Measurements from ENCODE around the gene KSR2.
A peak's percentile ranks its signal among the peaks of the same experiment; 100 is the strongest.

Gene KSR2

GRCh38 chr12:117855165-117855564, 113.6 kb downstream of the KSR2 start:
- WGBS (ENCODE audit: extremely low coverage, insufficient coverage, insufficient read length) = no CpG with 5 or more reads among the region's 19 CpGs
- no peak overlapping the region for H2BK12ac ChIP-seq (ENCODE audit: low read length)
- H2AFZ ChIP-seq (ENCODE audit: insufficient read depth, low read length, poor library complexity) = no peak overlapping the region
- H3K4ac ChIP-seq (ENCODE audit: low read depth, low read length) = no peak overlapping the region
- H3K36me3 ChIP-seq (ENCODE audit: control insufficient read depth in 1 of 2, insufficient read depth in 2 of 2, low read length in 2 of 2) = no peaks in the 10 kb centered on the region
- no peak overlapping the region for H4K8ac ChIP-seq (ENCODE audit: low read depth, low read length)
- H4K91ac ChIP-seq (ENCODE audit: low read depth, low read length) = no peak overlapping the region
- H3K9me3 ChIP-seq (ENCODE audit: insufficient read depth, low read depth, low read length) = peaks cover 2% of the 10 kb centered on the region
- H3K4me3 ChIP-seq (ENCODE audit: low read depth, low read length) = no peak overlapping the region
- no peak overlapping the region for H4K12ac ChIP-seq (ENCODE audit: low read depth, low read length)
- H2BK120ac ChIP-seq (ENCODE audit: insufficient read depth, low read length, poor library complexity) = no peak overlapping the region
- no peak overlapping the region for H3K18ac ChIP-seq (ENCODE audit: low read length)
- no peak overlapping the region for H3K14ac ChIP-seq (ENCODE audit: low read length)
- H3K27ac ChIP-seq (ENCODE audit: low read depth, low read length) = no peak overlapping the region
- no peaks in the 10 kb centered on the region for H3K79me1 ChIP-seq (ENCODE audit: low read length)
- no peak overlapping the region for H3K23ac ChIP-seq (ENCODE audit: low read length)
- no peak overlapping the region for H3K4me2 ChIP-seq (ENCODE audit: low read length)
- no peak overlapping the region for H3K9ac ChIP-seq (ENCODE audit: low read length)
- no peaks in the 10 kb centered on the region for H3K27me3 ChIP-seq (ENCODE audit: insufficient read depth, low read length)
- no peaks in the 10 kb centered on the region for H3K79me2 ChIP-seq (ENCODE audit: control insufficient read depth, insufficient read depth, low read length, poor library complexity)
- no peak overlapping the region for H2BK5ac ChIP-seq (ENCODE audit: low read depth, low read length, poor library complexity)
- H2AK5ac ChIP-seq (ENCODE audit: low read length) = no peak overlapping the region
- H3K4me1 ChIP-seq (ENCODE audit: control insufficient read depth in 1 of 2, insufficient read depth in 2 of 2, low read length in 2 of 2) = no peaks in the 10 kb centered on the region
- DNase-seq = no peak

DNA sequence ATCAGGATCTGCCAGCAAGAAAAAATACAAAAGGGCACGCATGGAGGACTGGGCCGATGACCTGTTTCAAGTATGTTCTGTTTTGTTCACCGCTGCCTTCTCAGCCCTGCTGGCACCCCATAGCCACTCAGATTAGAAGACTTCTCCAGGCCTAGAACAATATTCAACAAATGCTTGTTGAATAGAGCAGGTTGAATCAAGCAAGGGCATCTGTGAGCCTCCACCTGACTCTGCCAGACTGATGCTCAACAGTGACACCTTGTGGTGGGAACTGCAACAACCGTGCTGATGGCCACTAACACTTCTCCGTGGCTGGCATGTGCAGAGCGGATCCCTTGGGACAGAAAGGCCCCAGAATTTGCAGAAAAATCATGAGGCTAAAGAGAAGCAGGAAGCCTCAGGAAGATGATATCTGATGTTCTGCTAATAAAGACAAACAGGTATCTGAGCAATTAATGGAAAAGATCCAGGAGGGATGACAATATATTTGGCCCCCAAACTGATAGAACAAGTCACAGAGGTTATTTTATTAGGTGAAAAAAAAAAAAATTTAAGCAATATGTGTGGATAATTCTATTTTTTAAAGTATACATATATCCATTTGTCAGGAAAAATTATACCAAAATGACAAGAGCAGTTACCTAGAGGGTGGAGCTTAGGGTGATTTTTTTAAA, 114.3 kb downstream of the KSR2 start:
- Histone ChIP-seq H2BK12ac (ENCODE audit: low read length) (no peak overlapping the region), H3K79me2 (ENCODE audit: control insufficient read depth, insufficient read depth, low read length, poor library complexity) (no peaks in the 10 kb centered on the region), H2BK120ac (ENCODE audit: insufficient read depth, low read length, poor library complexity) (no peak overlapping the region), H3K4ac (ENCODE audit: low read depth, low read length) (no peak overlapping the region), H3K9me3 (ENCODE audit: insufficient read depth, low read depth, low read length) (peaks cover 2% of the 10 kb centered on the region), H3K4me1 (ENCODE audit: control insufficient read depth in 1 of 2, insufficient read depth in 2 of 2, low read length in 2 of 2) (no peaks in the 10 kb centered on the region), H3K23ac (ENCODE audit: low read length) (no peak overlapping the region), H3K36me3 (ENCODE audit: control insufficient read depth in 1 of 2, insufficient read depth in 2 of 2, low read length in 2 of 2) (no peaks in the 10 kb centered on the region), H3K9ac (ENCODE audit: low read length) (no peak overlapping the region), H3K27me3 (ENCODE audit: insufficient read depth, low read length) (no peaks in the 10 kb centered on the region), H3K4me2 (ENCODE audit: low read length) (no peak overlapping the region), H2AFZ (ENCODE audit: insufficient read depth, low read length, poor library complexity) (no peak overlapping the region), H3K14ac (ENCODE audit: low read length) (no peak overlapping the region), H3K4me3 (ENCODE audit: low read depth, low read length) (no peak overlapping the region), H4K8ac (ENCODE audit: low read depth, low read length) (no peak overlapping the region), H4K91ac (ENCODE audit: low read depth, low read length) (no peak overlapping the region), H3K27ac (ENCODE audit: low read depth, low read length) (no peak overlapping the region), H3K79me1 (ENCODE audit: low read length) (no peaks in the 10 kb centered on the region), H2AK5ac (ENCODE audit: low read length) (no peak overlapping the region), H2BK5ac (ENCODE audit: low read depth, low read length, poor library complexity) (no peak overlapping the region), H3K18ac (ENCODE audit: low read length) (no peak overlapping the region), H4K12ac (ENCODE audit: low read depth, low read length) (no peak overlapping the region)
- WGBS (ENCODE audit: extremely low coverage, insufficient coverage, insufficient read length) = no CpG with 5 or more reads among the region's 6 CpGs
- peak; percentile 65 to 89 for DNase-seq

GRCh38 chr12:117853600-117853999, 115.2 kb downstream of the KSR2 start:
- Histone ChIP-seq H3K4me3 (ENCODE audit: low read depth, low read length) (no peak overlapping the region), H4K8ac (ENCODE audit: low read depth, low read length) (no peak overlapping the region), H3K27ac (ENCODE audit: low read depth, low read length) (no peak overlapping the region), H2BK5ac (ENCODE audit: low read depth, low read length, poor library complexity) (no peak overlapping the region), H3K14ac (ENCODE audit: low read length) (no peak overlapping the region), H3K36me3 (ENCODE audit: control insufficient read depth in 1 of 2, insufficient read depth in 2 of 2, low read length in 2 of 2) (no peaks in the 10 kb centered on the region), H3K79me1 (ENCODE audit: low read length) (no peaks in the 10 kb centered on the region), H3K9ac (ENCODE audit: low read length) (no peak overlapping the region), H2AFZ (ENCODE audit: insufficient read depth, low read length, poor library complexity) (no peak overlapping the region), H3K27me3 (ENCODE audit: insufficient read depth, low read length) (no peaks in the 10 kb centered on the region), H4K91ac (ENCODE audit: low read depth, low read length) (no peak overlapping the region), H3K4me1 (ENCODE audit: control insufficient read depth in 1 of 2, insufficient read depth in 2 of 2, low read length in 2 of 2) (no peaks in the 10 kb centered on the region), H3K9me3 (ENCODE audit: insufficient read depth, low read depth, low read length) (peaks cover 4% of the 10 kb centered on the region), H2AK5ac (ENCODE audit: low read length) (no peak overlapping the region), H3K18ac (ENCODE audit: low read length) (no peak overlapping the region), H2BK120ac (ENCODE audit: insufficient read depth, low read length, poor library complexity) (no peak overlapping the region), H3K4me2 (ENCODE audit: low read length) (no peak overlapping the region), H3K23ac (ENCODE audit: low read length) (no peak overlapping the region), H2BK12ac (ENCODE audit: low read length) (no peak overlapping the region), H3K79me2 (ENCODE audit: control insufficient read depth, insufficient read depth, low read length, poor library complexity) (no peaks in the 10 kb centered on the region), H4K12ac (ENCODE audit: low read depth, low read length) (no peak overlapping the region), H3K4ac (ENCODE audit: low read depth, low read length) (no peak overlapping the region)
- WGBS (ENCODE audit: extremely low coverage, insufficient coverage, insufficient read length) = no CpG with 5 or more reads among the region's 1 CpG
- peak; percentile 50 to 53 for DNase-seq

GRCh38 chr12:117850048-117850447, 118.7 kb downstream of the KSR2 start:
- Histone ChIP-seq H3K27ac (ENCODE audit: low read depth, low read length) (no peak overlapping the region), H3K23ac (ENCODE audit: low read length) (no peak overlapping the region), H2BK12ac (ENCODE audit: low read length) (no peak overlapping the region), H3K4me2 (ENCODE audit: low read length) (no peak overlapping the region), H3K79me1 (ENCODE audit: low read length) (no peaks in the 10 kb centered on the region), H3K36me3 (ENCODE audit: control insufficient read depth in 1 of 2, insufficient read depth in 2 of 2, low read length in 2 of 2) (no peaks in the 10 kb centered on the region), H3K4me1 (ENCODE audit: control insufficient read depth in 1 of 2, insufficient read depth in 2 of 2, low read length in 2 of 2) (no peaks in the 10 kb centered on the region), H3K27me3 (ENCODE audit: insufficient read depth, low read length) (no peaks in the 10 kb centered on the region), H4K91ac (ENCODE audit: low read depth, low read length) (no peak overlapping the region), H3K9me3 (ENCODE audit: insufficient read depth, low read depth, low read length) (peaks cover 4% of the 10 kb centered on the region), H2BK5ac (ENCODE audit: low read depth, low read length, poor library complexity) (no peak overlapping the region), H2AK5ac (ENCODE audit: low read length) (no peak overlapping the region), H4K8ac (ENCODE audit: low read depth, low read length) (no peak overlapping the region), H3K79me2 (ENCODE audit: control insufficient read depth, insufficient read depth, low read length, poor library complexity) (no peaks in the 10 kb centered on the region), H3K4ac (ENCODE audit: low read depth, low read length) (no peak overlapping the region), H3K4me3 (ENCODE audit: low read depth, low read length) (no peak overlapping the region), H3K9ac (ENCODE audit: low read length) (no peak overlapping the region), H2AFZ (ENCODE audit: insufficient read depth, low read length, poor library complexity) (no peak overlapping the region), H3K18ac (ENCODE audit: low read length) (no peak overlapping the region), H4K12ac (ENCODE audit: low read depth, low read length) (no peak overlapping the region), H3K14ac (ENCODE audit: low read length) (no peak overlapping the region), H2BK120ac (ENCODE audit: insufficient read depth, low read length, poor library complexity) (no peak overlapping the region)
- WGBS (ENCODE audit: extremely low coverage, insufficient coverage, insufficient read length) = no CpG with 5 or more reads among the region's 2 CpGs
- DNase-seq = peak in 1 of 2 donors; percentile 71
